ENCODE measurements around the gene CAPN14.

Gene CAPN14

GRCh38 chr2:31134480-31134879 lies 82.8 kb downstream of the CAPN14 start:
- Histone ChIP-seq H3K36me3 (ENCODE audit: control insufficient read depth, low read depth, low read length) (no peaks in the 10 kb centered on the region), H3K27me3 (ENCODE audit: control insufficient read depth, insufficient read depth, low read length) (peaks cover 46% of the 10 kb centered on the region), H3K4me1 (ENCODE audit: control insufficient read depth, low read depth, low read length) (peaks cover 26% of the 10 kb centered on the region), H3K27ac (ENCODE audit: low read length) (no peak overlapping the region), H3K4me3 (ENCODE audit: low read length) (no peak overlapping the region), H3K9ac (ENCODE audit: low read length) (no peak overlapping the region), H3K9me3 (ENCODE audit: control insufficient read depth, low read depth, low read length) (no peaks in the 10 kb centered on the region)

- Histone ChIP-seq H3K36me3 (ENCODE audit: control insufficient read depth, low read depth, low read length) (no peaks in the 10 kb centered on the region), H3K27ac (ENCODE audit: low read length) (no peak overlapping the region), H3K9ac (ENCODE audit: low read length) (no peak overlapping the region), H3K9me3 (ENCODE audit: control insufficient read depth, low read depth, low read length) (no peaks in the 10 kb centered on the region), H3K4me1 (ENCODE audit: control insufficient read depth, low read depth, low read length) (peaks cover 27% of the 10 kb centered on the region), H3K4me3 (ENCODE audit: low read length) (no peak overlapping the region), H3K27me3 (ENCODE audit: control insufficient read depth, insufficient read depth, low read length) (peaks cover 30% of the 10 kb centered on the region)
Observed at GRCh38 chr2:31132786-31133185, 84.5 kb downstream of the CAPN14 start.

GRCh38 chr2:31131871-31132270 lies 85.4 kb downstream of the CAPN14 start:
- H3K4me1 ChIP-seq (ENCODE audit: control insufficient read depth, low read depth, low read length): peaks cover 24% of the 10 kb centered on the region

GRCh38 chr2:31129375-31130171 lies 87.7 kb downstream of the CAPN14 start:
- Histone ChIP-seq H3K9ac (ENCODE audit: low read length) (no peak overlapping the region), H3K4me3 (ENCODE audit: low read length) (no peak overlapping the region), H3K27me3 (ENCODE audit: control insufficient read depth, insufficient read depth, low read length) (no peaks in the 10 kb centered on the region), H3K27ac (ENCODE audit: low read length) (no peak overlapping the region), H3K36me3 (ENCODE audit: control insufficient read depth, low read depth, low read length) (no peaks in the 10 kb centered on the region), H3K4me1 (ENCODE audit: control insufficient read depth, low read depth, low read length) (peaks cover 23% of the 10 kb centered on the region), H3K9me3 (ENCODE audit: control insufficient read depth, low read depth, low read length) (no peaks in the 10 kb centered on the region)

More at GRCh38 chr2:31131871-31132270, 85.4 kb downstream of the CAPN14 start:
- H3K27ac ChIP-seq (ENCODE audit: low read length): no peak overlapping the region
- no peak overlapping the region for H3K4me3 ChIP-seq (ENCODE audit: low read length)
- peaks cover 20% of the 10 kb centered on the region for H3K27me3 ChIP-seq (ENCODE audit: control insufficient read depth, insufficient read depth, low read length)
- no peaks in the 10 kb centered on the region for H3K9me3 ChIP-seq (ENCODE audit: control insufficient read depth, low read depth, low read length)
- H3K36me3 ChIP-seq (ENCODE audit: control insufficient read depth, low read depth, low read length): no peaks in the 10 kb centered on the region
- no peak overlapping the region for H3K9ac ChIP-seq (ENCODE audit: low read length)

GRCh38 chr2:31127931-31128330 lies 89.4 kb downstream of the CAPN14 start:
- Histone ChIP-seq H3K4me1 (ENCODE audit: control insufficient read depth, low read depth, low read length) (peaks cover 23% of the 10 kb centered on the region), H3K36me3 (ENCODE audit: control insufficient read depth, low read depth, low read length) (no peaks in the 10 kb centered on the region), H3K4me3 (ENCODE audit: low read length) (no peak overlapping the region), H3K27me3 (ENCODE audit: control insufficient read depth, insufficient read depth, low read length) (no peaks in the 10 kb centered on the region), H3K27ac (ENCODE audit: low read length) (no peak overlapping the region), H3K9ac (ENCODE audit: low read length) (no peak overlapping the region), H3K9me3 (ENCODE audit: control insufficient read depth, low read depth, low read length) (no peaks in the 10 kb centered on the region)

- H3K27me3 ChIP-seq (ENCODE audit: control insufficient read depth, insufficient read depth, low read length): no peaks in the 10 kb centered on the region
- H3K4me3 ChIP-seq (ENCODE audit: low read length): no peak overlapping the region
- peaks cover 11% of the 10 kb centered on the region for H3K4me1 ChIP-seq (ENCODE audit: control insufficient read depth, low read depth, low read length)
- H3K9me3 ChIP-seq (ENCODE audit: control insufficient read depth, low read depth, low read length): no peaks in the 10 kb centered on the region
- no peak overlapping the region for H3K9ac ChIP-seq (ENCODE audit: low read length)
- no peak overlapping the region for H3K27ac ChIP-seq (ENCODE audit: low read length)
- no peaks in the 10 kb centered on the region for H3K36me3 ChIP-seq (ENCODE audit: control insufficient read depth, low read depth, low read length)
Observed at GRCh38 chr2:31125918-31126695, 91.2 kb downstream of the CAPN14 start.

GRCh38 chr2:31124904-31125303 lies 92.4 kb downstream of the CAPN14 start:
- peaks cover 5% of the 10 kb centered on the region for H3K4me1 ChIP-seq (ENCODE audit: control insufficient read depth, low read depth, low read length)
- H3K9me3 ChIP-seq (ENCODE audit: control insufficient read depth, low read depth, low read length): no peaks in the 10 kb centered on the region

More at GRCh38 chr2:31124904-31125303, 92.4 kb downstream of the CAPN14 start:
- Histone ChIP-seq H3K36me3 (ENCODE audit: control insufficient read depth, low read depth, low read length) (no peaks in the 10 kb centered on the region), H3K4me3 (ENCODE audit: low read length) (no peak overlapping the region), H3K27ac (ENCODE audit: low read length) (no peak overlapping the region), H3K27me3 (ENCODE audit: control insufficient read depth, insufficient read depth, low read length) (no peaks in the 10 kb centered on the region), H3K9ac (ENCODE audit: low read length) (no peak overlapping the region)

Data from iPS-18a (cell line).